SK-N-SH treated with all-trans-retinoic acid at 6 μM for 48 hours (cell line): Measurements from ENCODE around the gene SLC40A1.

Experiments
- ATAC-seq: fragments of 200-7000 bp; cut with Tn5 transposase; 3 replicates; pipeline ENCODE4 v1.9.1; 2020; ENCODE audit warnings: mild to moderate bottlenecking, moderate library complexity
- ARNTL ChIP-seq: fragments of 450-650 bp; formaldehyde crosslinking; IDR thresholded peaks from 2 replicates; pipeline ENCODE4 v1.5.0; 2020; ENCODE audit warnings: low read depth, mild to moderate bottlenecking, moderate library complexity, borderline replicate concordance
- BACH2 ChIP-seq: fragments of 250-450 bp; sonication (Bioruptor Pico); IDR thresholded peaks from 2 replicates; pipeline ENCODE4 v1.9.0; 2021; ENCODE audit warnings: mild to moderate bottlenecking, borderline replicate concordance
- CREB5 ChIP-seq: fragments of 250-450 bp; sonication (Bioruptor Pico); IDR thresholded peaks from 2 replicates; pipeline ENCODE4 v1.5.1; 2020; ENCODE audit warnings: low read depth, mild to moderate bottlenecking, moderate library complexity
- CSDC2 ChIP-seq: fragments of 250-450 bp; sonication (Bioruptor Pico); IDR thresholded peaks from 2 replicates; pipeline ENCODE4 v1.5.0; 2020; ENCODE audit warnings: mild to moderate bottlenecking, moderate library complexity
- CSRNP3 ChIP-seq: fragments of 250-450 bp; sonication (Bioruptor Pico); IDR thresholded peaks from 2 replicates; pipeline ENCODE4 v1.5.1; 2021; ENCODE audit warnings: mild to moderate bottlenecking, moderate library complexity
- GLIS3 ChIP-seq: fragments of 250-450 bp; sonication (Bioruptor Pico); IDR thresholded peaks from 2 replicates; pipeline ENCODE4 v1.5.0; 2020; ENCODE audit warnings: mild to moderate bottlenecking, moderate library complexity
- ISL1 ChIP-seq: fragments of 250-450 bp; sonication (Bioruptor Pico); IDR thresholded peaks from 2 replicates; pipeline ENCODE4 v2.1.2; 2022; ENCODE audit warnings: mild to moderate bottlenecking, moderate library complexity
- OSR1 ChIP-seq: fragments of 250-450 bp; sonication (Bioruptor Pico); IDR thresholded peaks from 2 replicates; pipeline ENCODE4 v1.8.0; 2022; ENCODE audit warnings: moderate library complexity, mild to moderate bottlenecking, inconsistent platforms
- PATZ1 ChIP-seq: fragments of 250-450 bp; sonication (Bioruptor Pico); IDR thresholded peaks from 2 replicates; pipeline ENCODE4 v1.8.0; 2020; ENCODE audit warnings: mild to moderate bottlenecking, moderate library complexity, borderline replicate concordance
- PPARA ChIP-seq: fragments of 250-450 bp; sonication (Bioruptor Pico); IDR thresholded peaks from 2 replicates; pipeline ENCODE4 v1.5.0; 2020; ENCODE audit warnings: mild to moderate bottlenecking, borderline replicate concordance
- RARB ChIP-seq: fragments of 250-450 bp; sonication (Bioruptor Pico); IDR thresholded peaks from 2 replicates; pipeline ENCODE4 v1.8.0; 2021; ENCODE audit warnings: mild to moderate bottlenecking, moderate library complexity
- SNAI2 ChIP-seq: fragments of 250-450 bp; sonication (Bioruptor Pico); IDR thresholded peaks from 2 replicates; pipeline ENCODE4 v1.5.0; 2020; ENCODE audit warnings: mild to moderate bottlenecking, moderate library complexity
- TCF4 ChIP-seq: fragments of 250-450 bp; sonication (Bioruptor Pico); IDR thresholded peaks from 2 replicates; pipeline ENCODE4 v1.8.0; 2021; ENCODE audit warnings: mild to moderate bottlenecking, moderate library complexity, borderline replicate concordance
- TOX ChIP-seq: fragments of 250-450 bp; sonication (Bioruptor Pico); IDR thresholded peaks from 2 replicates; pipeline ENCODE4 v1.8.0; 2021; ENCODE audit warnings: mild to moderate bottlenecking, moderate library complexity, borderline replicate concordance
- TSHZ2 ChIP-seq: fragments of 250-450 bp; sonication (Bioruptor Pico); IDR thresholded peaks from 2 replicates; pipeline ENCODE4 v1.5.0; 2020; ENCODE audit warnings: mild to moderate bottlenecking, moderate library complexity
- ZC3H10 ChIP-seq: fragments of 250-450 bp; sonication (Bioruptor Pico); IDR thresholded peaks from 2 replicates; pipeline ENCODE4 v1.5.1; 2021; ENCODE audit warnings: mild to moderate bottlenecking, moderate library complexity
- ZFP3 ChIP-seq: fragments of 250-450 bp; sonication (Bioruptor Pico); IDR thresholded peaks from 2 replicates; pipeline ENCODE4 v1.5.0; 2020; ENCODE audit warnings: mild to moderate bottlenecking, moderate library complexity
- ZFP30 ChIP-seq: fragments of 450-650 bp; formaldehyde crosslinking; IDR thresholded peaks from 2 replicates; pipeline ENCODE4 v1.5.0; 2022; ENCODE audit warnings: mild to moderate bottlenecking, moderate library complexity
- ZNF565 ChIP-seq: fragments of 450-650 bp; formaldehyde crosslinking; conservative IDR thresholded peaks from 2 replicates; pipeline ENCODE4 v1.5.0; 2020; ENCODE audit warnings: low read depth, mild to moderate bottlenecking, moderate library complexity
- ZNF70 ChIP-seq: fragments of 450-650 bp; formaldehyde crosslinking; IDR thresholded peaks from 2 replicates; pipeline ENCODE4 v1.5.0; 2020; ENCODE audit warnings: mild to moderate bottlenecking, moderate library complexity
- ZNF8 ChIP-seq: fragments of 450-650 bp; formaldehyde crosslinking; IDR thresholded peaks from 2 replicates; pipeline ENCODE4 v1.5.0; 2020; ENCODE audit warnings: mild to moderate bottlenecking, moderate library complexity

SLC40A1 gene

GRCh38 chr2:189574793-189575475 is 5.7 kb downstream of the SLC40A1 start:
- TF ChIP-seq ZNF8 (CRISPR knock-in tag) (no peak), SNAI2 (CRISPR knock-in tag) (no peak), ZC3H10 (CRISPR knock-in tag) (no peak)

GRCh38 chr2:189570570-189571031 is 10.0 kb downstream of the SLC40A1 start:
- peak; percentile 88 for ATAC-seq
- peak; percentile 79 for TF ChIP-seq ISL1 (CRISPR knock-in tag)
- TF ChIP-seq ZFP30 (CRISPR knock-in tag), result no peak

More at GRCh38 chr2:189574793-189575475, 5.7 kb downstream of the SLC40A1 start:
- ATAC-seq, result no peak

- ATAC-seq, result peak; percentile 69
- no peak for TF ChIP-seq PATZ1 (CRISPR knock-in tag)
- TF ChIP-seq ZFP3 (CRISPR knock-in tag), result no peak
- TF ChIP-seq ZFP30 (CRISPR knock-in tag), result no peak
- TF ChIP-seq TSHZ2 (CRISPR knock-in tag), result no peak
- no peak for TF ChIP-seq SNAI2 (CRISPR knock-in tag)
- no peak for TF ChIP-seq TCF4 (CRISPR knock-in tag)
- TF ChIP-seq ISL1 (CRISPR knock-in tag), result no peak
- no peak for TF ChIP-seq CSRNP3 (CRISPR knock-in tag)
- no peak for TF ChIP-seq ZNF8 (CRISPR knock-in tag)
- no peak for TF ChIP-seq ZNF70 (CRISPR knock-in tag)
- TF ChIP-seq PPARA (CRISPR knock-in tag), result no peak
- TF ChIP-seq CREB5 (CRISPR knock-in tag), result no peak
- no peak for TF ChIP-seq BACH2 (CRISPR knock-in tag)
- TF ChIP-seq TOX (CRISPR knock-in tag), result no peak
- no peak for TF ChIP-seq RARB (CRISPR knock-in tag)
- TF ChIP-seq, all 23 proteins: peak for 0
These were observed 11.2 kb downstream of the SLC40A1 start for GRCh38 chr2:189569295-189569910.

GRCh38 chr2:189566046-189566445 is 14.5 kb downstream of the SLC40A1 start:
- ATAC-seq, result no peak
- TF ChIP-seq TCF4 (CRISPR knock-in tag), result no peak
- TF ChIP-seq ZFP30 (CRISPR knock-in tag), result no peak
- TF ChIP-seq ZNF565 (CRISPR knock-in tag), result no peak
- no peak for TF ChIP-seq ARNTL
- TF ChIP-seq ISL1 (CRISPR knock-in tag), result no peak
- TF ChIP-seq GLIS3 (CRISPR knock-in tag), result no peak
- TF ChIP-seq CSDC2 (CRISPR knock-in tag), result no peak
- TF ChIP-seq OSR1 (CRISPR knock-in tag), result no peak
- TF ChIP-seq TSHZ2 (CRISPR knock-in tag), result no peak
- no peak for TF ChIP-seq ZNF8 (CRISPR knock-in tag)
- no peak for TF ChIP-seq RARB (CRISPR knock-in tag)
- TF ChIP-seq CREB5 (CRISPR knock-in tag), result no peak
- TF ChIP-seq PPARA (CRISPR knock-in tag), result no peak
- no peak for TF ChIP-seq ZC3H10 (CRISPR knock-in tag)
